ENCODE results near the gene KRTAP19-3.
"Not testable (repeated sequence)": the region's sequence is repeated elsewhere in the genome, so short reads cannot be mapped to it uniquely, and the experiment has no call there.

The KRTAP19-3 gene

DNA sequence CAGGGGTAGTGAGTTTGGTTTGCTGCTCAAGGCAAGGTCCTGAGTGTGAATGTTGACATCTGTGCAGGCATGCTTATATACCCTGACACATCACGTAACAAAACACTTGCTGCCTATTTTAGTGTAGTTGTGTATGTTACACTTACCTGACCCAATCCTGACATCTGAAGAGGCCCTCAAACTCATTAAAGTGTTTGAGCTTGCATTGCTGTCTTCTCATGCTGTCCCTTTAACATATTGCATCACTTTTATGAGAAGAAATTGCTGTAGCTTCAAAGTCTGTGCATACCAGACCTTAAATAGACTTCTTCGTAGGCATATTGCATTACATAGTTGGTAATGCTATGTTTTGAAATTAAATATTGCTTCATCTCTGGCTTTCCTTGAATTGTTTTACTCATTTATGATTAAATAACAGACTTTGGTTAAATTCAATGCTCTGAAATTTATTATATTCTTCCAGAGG is at the start of gene KRTAP19-3:
KRTAP19-3 (minus strand) TSS at position 51 of the 466 bp plus-strand sequence. CDS start 56 bp downstream, outside the sequence.
- DNase-seq (ENCODE audit: extremely low read depth in 1 of 2, low read depth in 1 of 2): no peak

GRCh38 chr21:30518876-30519275 is 27.1 kb upstream of the KRTAP19-3 start:
- DNase-seq (ENCODE audit: extremely low read depth in 1 of 2, low read depth in 1 of 2): no peak

- DNase-seq (ENCODE audit: extremely low read depth in 1 of 2, low read depth in 1 of 2): no peak
Observed at GRCh38 chr21:30515681-30516080, 23.9 kb upstream of the KRTAP19-3 start.

DNA sequence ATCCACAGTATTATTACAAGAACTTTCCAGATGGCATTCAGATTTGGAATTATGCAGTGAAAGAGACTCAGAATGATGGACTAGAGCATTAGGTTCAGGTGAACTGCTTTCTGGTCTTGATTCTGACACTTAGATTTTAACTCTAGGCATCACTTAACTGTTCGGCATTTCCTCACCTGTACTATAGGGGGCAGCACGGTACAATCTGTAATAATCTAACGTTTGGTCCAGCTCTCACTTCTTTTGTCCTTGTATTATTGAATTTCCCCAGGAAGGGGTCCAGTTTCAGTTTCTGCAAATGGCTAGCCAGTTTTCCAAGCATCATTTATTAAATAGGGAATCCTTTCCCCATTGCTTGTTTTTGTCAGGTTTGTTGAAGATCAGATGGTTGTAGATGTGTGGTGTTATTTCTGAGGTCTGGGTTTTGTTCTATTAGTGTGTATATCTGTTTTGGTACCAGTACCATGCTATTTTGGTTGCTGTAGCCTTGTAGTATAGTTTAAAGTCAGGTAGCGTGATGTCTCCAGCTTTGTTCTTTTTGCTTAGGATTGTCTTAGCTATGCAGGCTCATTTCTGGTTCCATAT is 13.9 kb upstream of the KRTAP19-3 start:
- DNase-seq (ENCODE audit: extremely low read depth in 1 of 2, low read depth in 1 of 2): not testable (repeated sequence)

DNA sequence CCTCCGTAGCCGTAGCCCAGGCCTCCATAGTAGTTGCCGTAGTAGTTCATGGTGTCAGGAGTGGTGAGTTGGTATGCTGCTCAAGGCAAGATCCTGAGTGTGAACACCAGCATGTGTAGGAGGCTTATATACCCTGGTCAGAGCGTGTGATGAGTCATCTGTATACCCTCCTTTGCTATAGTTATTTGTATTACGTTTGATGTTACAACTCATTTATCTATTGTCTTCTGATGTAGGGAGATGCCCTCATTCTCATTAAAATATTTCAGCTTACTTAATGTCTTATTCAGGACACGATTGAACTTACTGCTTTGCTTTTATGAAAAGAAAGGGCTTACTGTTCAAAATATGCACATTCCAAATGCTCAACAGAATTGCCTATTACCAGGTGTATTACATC is 10.2 kb upstream of the KRTAP19-3 start, which contains the start of gene KRTAP19-5:
KRTAP19-5 (minus strand) TSS at position 101 of the 400 bp plus-strand sequence; CDS start at position 50, 51 bp downstream.
- DNase-seq (ENCODE audit: extremely low read depth in 1 of 2, low read depth in 1 of 2): no peak

GRCh38 chr21:30497065-30497464 is 5.3 kb upstream of the KRTAP19-3 start, which contains the start of gene KRTAP19-4:
Gene KRTAP19-4 (minus strand): TSS chr21:30497165. CDS start chr21:30497110, 55 bp downstream.
- DNase-seq (ENCODE audit: extremely low read depth in 1 of 2, low read depth in 1 of 2): no peak

DNA sequence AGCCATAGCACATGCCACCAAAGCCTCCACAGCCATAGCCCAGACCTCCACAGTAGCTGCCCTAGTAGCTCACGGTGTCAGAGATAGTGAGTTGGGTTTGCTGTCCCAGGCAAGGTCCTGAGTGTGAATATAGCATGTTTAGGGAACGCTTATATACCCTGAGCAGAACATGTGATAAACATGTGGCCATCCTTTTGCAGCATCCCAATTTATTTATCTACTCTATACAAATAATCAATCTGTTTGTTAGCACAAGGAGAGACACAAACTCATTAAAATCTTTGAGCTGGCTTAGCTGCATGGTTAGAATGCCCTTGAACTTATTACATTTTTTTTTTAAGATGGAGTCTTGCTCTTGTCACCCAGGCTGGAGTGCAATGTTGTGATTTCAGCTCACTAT is 4.5 kb downstream of the KRTAP19-3 start, which contains the start of gene KRTAP19-2:
KRTAP19-2 (minus strand) TSS at position 101 of the 400 bp plus-strand sequence; CDS start at position 13, 88 bp downstream.
- no peak for DNase-seq (ENCODE audit: extremely low read depth in 1 of 2, low read depth in 1 of 2)

GRCh38 chr21:30486180-30486579 is 5.6 kb downstream of the KRTAP19-3 start:
- no peak for DNase-seq (ENCODE audit: extremely low read depth in 1 of 2, low read depth in 1 of 2)

DNA sequence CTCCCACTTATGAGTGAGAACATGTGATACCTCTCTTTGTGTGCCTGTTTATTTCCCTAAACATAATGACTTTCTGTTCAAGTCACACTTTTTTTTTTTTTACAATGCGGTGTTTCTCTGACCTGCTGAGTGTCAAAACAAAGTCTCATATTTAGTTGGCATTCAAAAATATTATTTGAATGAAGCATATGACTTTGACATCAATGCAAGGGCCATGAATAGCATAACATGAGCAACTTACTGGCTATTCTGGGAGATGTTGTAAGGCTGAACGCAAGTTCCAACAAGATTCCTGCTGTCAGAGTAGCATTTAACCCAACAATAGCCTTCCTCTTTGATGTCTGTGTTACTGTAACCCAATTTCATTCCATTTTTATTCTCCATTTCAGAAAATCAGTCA is 9.7 kb downstream of the KRTAP19-3 start:
- DNase-seq (ENCODE audit: extremely low read depth in 1 of 2, low read depth in 1 of 2): no peak

- no peak for DNase-seq (ENCODE audit: extremely low read depth in 1 of 2, low read depth in 1 of 2)
Observed at GRCh38 chr21:30480145-30480544, 11.7 kb downstream of the KRTAP19-3 start, which contains the start of gene KRTAP19-1. Gene KRTAP19-1 (minus strand): TSS chr21:30480367. CDS start chr21:30480317, 50 bp downstream.

- no peak for DNase-seq (ENCODE audit: extremely low read depth in 1 of 2, low read depth in 1 of 2)
Observed at GRCh38 chr21:30479259-30479658, 12.6 kb downstream of the KRTAP19-3 start.

- no peak for DNase-seq (ENCODE audit: extremely low read depth in 1 of 2, low read depth in 1 of 2)
Observed at GRCh38 chr21:30478004-30478403, 13.8 kb downstream of the KRTAP19-3 start.

DNA sequence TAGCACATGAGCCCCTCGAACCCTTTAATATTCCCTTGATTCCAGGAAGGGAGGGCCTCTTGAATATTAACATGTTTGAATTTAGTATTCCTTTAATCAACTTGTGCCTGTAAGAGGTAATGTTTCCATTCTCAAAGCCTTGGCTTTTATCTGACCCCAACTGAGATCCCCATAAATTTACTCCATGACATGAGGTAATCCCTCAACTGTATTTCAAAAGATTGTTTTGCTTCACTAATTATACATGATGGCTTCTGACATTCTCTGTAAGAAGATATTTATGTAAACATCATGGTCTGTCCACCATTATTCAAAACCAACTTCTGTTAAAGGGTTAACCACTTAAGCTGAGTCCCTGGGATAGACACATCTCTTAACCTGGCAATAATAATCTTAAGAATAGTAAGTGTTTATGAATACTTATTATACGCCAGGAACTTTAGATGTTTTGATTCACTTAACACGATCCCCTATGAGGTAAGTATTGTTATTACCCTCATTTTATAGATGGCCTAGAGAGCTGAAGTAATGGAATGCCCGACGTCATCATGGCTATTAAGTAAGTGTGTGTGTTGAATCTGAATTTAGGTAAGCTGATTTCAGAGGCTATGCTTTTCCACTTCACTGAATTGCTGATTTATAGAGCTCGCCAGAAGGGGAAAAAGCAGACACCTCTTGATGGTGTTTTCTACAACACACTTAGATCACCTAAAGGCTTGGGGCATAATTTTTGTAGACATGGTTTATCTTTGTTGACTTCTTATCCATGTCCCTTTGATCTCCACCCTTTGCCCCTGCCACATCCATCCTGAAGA is 22.7 kb downstream of the KRTAP19-3 start:
- DNase-seq (ENCODE audit: extremely low read depth in 1 of 2, low read depth in 1 of 2): no peak

DNA sequence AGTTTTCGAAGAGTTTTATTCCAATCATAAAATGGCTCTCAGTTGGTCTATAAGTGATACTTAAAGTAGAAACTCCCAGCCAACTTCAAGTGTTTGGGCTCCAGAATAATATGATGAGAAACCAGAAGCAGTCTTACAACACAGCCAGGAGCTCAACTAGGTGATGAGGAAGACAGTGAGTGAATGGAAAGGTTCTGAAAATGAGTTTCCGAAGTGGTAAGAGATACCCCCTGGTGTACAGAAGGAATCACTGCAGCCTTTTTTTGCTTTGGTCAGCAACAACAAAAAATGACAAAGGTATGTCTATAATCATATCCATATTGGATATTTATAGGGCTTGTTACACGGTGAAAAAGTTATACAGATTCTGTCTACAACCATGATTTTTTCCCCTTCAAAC is 28.1 kb downstream of the KRTAP19-3 start:
- no peak for DNase-seq (ENCODE audit: extremely low read depth in 1 of 2, low read depth in 1 of 2)

GRCh38 chr21:30448514-30448913 is 43.3 kb downstream of the KRTAP19-3 start:
- no peak for DNase-seq (ENCODE audit: extremely low read depth in 1 of 2, low read depth in 1 of 2)

GRCh38 chr21:30447056-30447455 is 44.8 kb downstream of the KRTAP19-3 start:
- DNase-seq (ENCODE audit: extremely low read depth in 1 of 2, low read depth in 1 of 2): no peak

- DNase-seq (ENCODE audit: extremely low read depth in 1 of 2, low read depth in 1 of 2): no peak
Observed at GRCh38 chr21:30444204-30444603, 47.6 kb downstream of the KRTAP19-3 start.

GRCh38 chr21:30443226-30443625 is 48.6 kb downstream of the KRTAP19-3 start:
- DNase-seq (ENCODE audit: extremely low read depth in 1 of 2, low read depth in 1 of 2): no peak

Measured in activated CD8-positive, alpha-beta memory T cell treated with anti-CD3 and anti-CD28 coated beads for 1 hour (primary cell).